SKM-1 treated with dmso at 0.1 percent for 144 hours (cell line): ENCODE measurements around the gene ITIH6.
"Not testable (repeated sequence)": the region's sequence is repeated elsewhere in the genome, so short reads cannot be mapped to it uniquely, and the experiment has no call there.

Experiments used
- DNase-seq: peaks from one replicate; lab custom pipeline; 2025; ENCODE audit not compliant: unreplicated experiment; lab: John Stamatoyannopoulos, UW

Gene ITIH6

DNA sequence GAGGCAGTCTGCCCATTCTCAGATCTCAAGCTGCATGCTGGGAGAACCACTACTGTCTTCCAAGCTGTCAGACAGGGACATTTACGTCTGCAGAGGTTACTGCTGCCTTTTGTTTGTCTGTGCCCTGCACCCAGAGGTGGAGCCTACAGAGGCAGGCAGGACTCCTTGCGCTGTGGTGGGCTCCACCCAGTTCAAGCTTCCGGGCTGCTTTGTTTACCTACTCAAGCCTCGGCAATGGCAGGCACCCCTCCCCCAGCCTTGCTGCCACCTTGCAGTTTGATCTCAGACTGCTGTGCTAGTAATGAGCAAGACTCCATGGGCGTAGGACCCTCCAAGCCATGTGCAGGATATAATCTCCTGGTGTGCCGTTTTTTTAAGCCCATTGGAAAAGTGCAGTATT lies 59.5 kb downstream of the ITIH6 start:
- DNase-seq = not testable (repeated sequence)

GRCh38 chrX:54736298-54736942 lies 61.6 kb downstream of the ITIH6 start:
- not testable (repeated sequence) for DNase-seq

GRCh38 chrX:54721424-54721823 lies 76.6 kb downstream of the ITIH6 start:
- DNase-seq = no peak

DNA sequence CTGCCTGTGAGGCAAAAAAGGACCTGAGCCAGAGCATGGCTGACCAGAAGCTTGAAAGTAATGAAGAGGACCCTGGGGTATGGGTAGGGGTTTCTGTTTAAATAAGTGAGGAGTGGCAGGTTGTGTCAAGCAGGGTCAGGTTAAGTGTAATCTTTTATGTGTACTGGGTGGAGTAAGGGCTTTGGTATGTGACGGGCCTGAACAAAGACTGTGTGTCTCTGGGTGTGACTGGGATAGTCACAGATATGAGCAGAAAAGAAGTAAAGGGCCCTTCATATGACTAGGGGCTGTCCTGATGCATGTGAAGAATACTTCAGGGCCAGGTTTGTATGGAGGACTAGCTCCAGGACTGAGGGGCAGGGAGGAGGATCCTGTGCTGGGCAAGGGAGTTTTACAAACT lies 82.4 kb downstream of the ITIH6 start:
- DNase-seq = no peak

DNA sequence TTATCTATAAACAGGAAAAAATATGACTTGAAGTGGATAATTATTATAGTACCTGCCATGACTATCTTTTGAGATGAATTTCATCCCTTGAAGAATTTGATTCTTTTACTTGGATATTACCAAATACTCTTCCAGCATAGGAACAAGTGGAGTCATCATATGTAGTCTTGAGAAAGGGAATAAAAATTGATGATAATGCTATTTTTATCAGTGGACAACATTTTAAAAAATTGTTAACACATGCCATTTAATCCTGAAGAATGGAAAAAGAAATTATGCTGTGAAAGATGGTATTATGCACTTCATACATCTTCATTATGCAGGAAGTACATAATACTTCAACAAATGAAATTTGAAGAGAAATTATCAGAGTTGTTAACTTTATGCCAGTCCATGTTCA lies 83.6 kb downstream of the ITIH6 start:
- DNase-seq = no peak

DNA sequence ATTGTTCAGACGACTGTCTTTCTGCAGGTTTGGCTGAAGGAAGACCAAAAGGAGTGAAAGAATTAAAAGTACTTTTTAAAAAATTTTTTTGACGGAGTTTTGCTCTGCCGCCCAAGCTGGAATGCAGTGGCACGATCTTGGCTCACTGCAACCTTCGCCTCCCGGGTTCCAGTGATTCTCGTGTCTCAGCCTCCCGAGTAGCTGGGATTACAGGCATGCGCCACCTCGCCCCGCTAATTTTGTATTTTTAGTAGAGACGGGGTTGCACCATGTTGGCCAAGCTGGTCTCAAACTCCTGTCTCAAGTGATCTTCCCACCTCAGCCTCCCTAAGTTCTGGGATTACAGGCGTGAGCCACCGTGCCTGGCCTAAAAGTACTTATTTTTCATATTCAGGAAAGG lies 86.3 kb downstream of the ITIH6 start:
- no peak for DNase-seq

- DNase-seq = no peak
These were observed 87.1 kb downstream of the ITIH6 start for GRCh38 chrX:54710920-54711319.

DNA sequence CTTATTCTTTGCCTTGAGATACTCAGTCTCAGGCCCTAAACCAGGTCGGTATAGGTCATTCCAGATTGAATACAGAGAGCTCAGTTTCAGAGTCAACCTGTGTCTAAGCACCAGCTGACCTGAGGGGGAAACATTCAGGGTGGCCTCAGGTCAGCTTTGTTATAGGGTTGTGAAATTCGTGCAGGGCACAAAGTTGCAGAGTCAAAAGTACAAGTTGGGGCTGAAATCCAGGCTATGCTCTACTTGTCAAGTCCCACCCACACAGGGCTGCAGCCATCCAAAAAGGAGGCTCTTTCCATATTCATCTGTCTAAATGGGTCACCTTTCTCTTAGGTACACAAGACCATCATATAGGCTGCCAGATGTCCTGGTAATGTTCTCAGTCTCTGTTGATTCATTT lies 89.7 kb downstream of the ITIH6 start:
- DNase-seq = no peak
